Caco-2 (cell line): ENCODE data around the gene NTRK2. TPM values are rescaled to one million over a fixed set of nuclear protein-coding genes. Genes with fewer than 3 reads are reported as not detected.

Source experiments
- BruUV-seq: library from RNA; stranded (reverse); fragments of 400-500 nt; replicated peaks from 2 replicates; lab custom pipeline; 2021; lab: Mats Ljungman, UMichigan
- CTCF ChIA-PET: fragments of 300-600 bp; sonication (Branson Sonifier 250); formaldehyde crosslinking; loops from one replicate; lab custom pipeline; 2022; ENCODE audit warnings: antibody characterized with exemption; lab: Charles Lee
- POLR2A ChIA-PET: fragments of 300-600 bp; sonication (Branson Sonifier 250); formaldehyde crosslinking; loops from one replicate; lab custom pipeline; 2022; ENCODE audit warnings: antibody characterized with exemption; lab: Charles Lee
- DNase-seq, 2 experiments: peaks; one replicate each; pipeline versions ENCODE4 v3.0.0 to v3.0.0-alpha.2; 2020 to 2022
- H3K27me3 ChIP-seq: replicated peaks from 2 replicates; pipeline ENCODE4 v1.6.0; 2011; ENCODE audit warnings: low read length; ENCODE audit not compliant: control insufficient read depth, insufficient read depth
- H3K36me3 ChIP-seq: 2 replicates; pipeline ENCODE4 v1.5.1; 2011; ENCODE audit warnings: low read length; ENCODE audit not compliant: control insufficient read depth, insufficient read depth
- H3K4me1 ChIP-seq: fragments of 250-450 bp; sonication (Bioruptor Pico); 2 replicates; pipeline ENCODE4 v1.5.1; 2020; ENCODE audit warnings: mild to moderate bottlenecking
- H3K4me3 ChIP-seq: 2 replicates; pipeline ENCODE4 v1.5.1; 2011; ENCODE audit warnings: low read depth, mild to moderate bottlenecking, control low read depth, low read length
- H3K9me3 ChIP-seq: fragments of 250-450 bp; sonication (Bioruptor Pico); 2 replicates; pipeline ENCODE4 v1.5.1; 2020; ENCODE audit warnings: mild to moderate bottlenecking, moderate library complexity
- H3K27ac Mint-ChIP-seq: one replicate; pipeline ENCODE4 v1.8.0; 2022; ENCODE audit warnings: mixed read lengths; ENCODE audit not compliant: unreplicated experiment
- H3K27me3 Mint-ChIP-seq: one replicate; pipeline ENCODE4 v1.8.0; 2022; ENCODE audit warnings: mixed read lengths; ENCODE audit not compliant: insufficient read depth, unreplicated experiment
- H3K36me3 Mint-ChIP-seq: one replicate; pipeline ENCODE4 v1.8.0; 2022; ENCODE audit warnings: mild to moderate bottlenecking, mixed read lengths; ENCODE audit not compliant: insufficient read depth, unreplicated experiment
- H3K4me1 Mint-ChIP-seq: one replicate; pipeline ENCODE4 v1.8.0; 2022; ENCODE audit warnings: low read depth, mixed read lengths; ENCODE audit not compliant: unreplicated experiment
- H3K4me3 Mint-ChIP-seq: one replicate; pipeline ENCODE4 v1.8.0; 2022; ENCODE audit warnings: mild to moderate bottlenecking, moderate library complexity, mixed read lengths; ENCODE audit not compliant: unreplicated experiment
- H3K9me3 Mint-ChIP-seq: one replicate; pipeline ENCODE4 v1.8.0; 2022; ENCODE audit warnings: mixed read lengths; ENCODE audit not compliant: unreplicated experiment
- CTCF ChIP-seq, 2 experiments: fragments of 200-600 bp in 1 of 2; IDR thresholded peaks; 1 replicate in 1 of 2; 2 replicates in 1 of 2; pipeline versions ENCODE4 v1.5.1 to v1.8.0; 2011 to 2022; ENCODE audit warnings: antibody characterized with exemption in 1 of 2, control low read depth in 1 of 2, inconsistent platforms in 1 of 2, low read depth in 1 of 2, low read length in 1 of 2, mild to moderate bottlenecking in 1 of 2, moderate library complexity in 1 of 2; ENCODE audit not compliant: insufficient read depth in 1 of 2, severe bottlenecking in 1 of 2, unreplicated experiment in 1 of 2
- intact Hi-C: fragments of 100-400 bp; cut with micrococcal nuclease; formaldehyde crosslinking; loops from one replicate; pipeline ENCODE4 v1.10.0; 2022; ENCODE audit not compliant: unreplicated experiment
- total RNA-seq: library from RNA; stranded (reverse); gene quantifications from 2 replicates; pipeline ENCODE4 v1.2.3, GENCODE V29; 2022

The NTRK2 gene
- total RNA-seq, 1 experiment from 2014 or later = not detected

DNA sequence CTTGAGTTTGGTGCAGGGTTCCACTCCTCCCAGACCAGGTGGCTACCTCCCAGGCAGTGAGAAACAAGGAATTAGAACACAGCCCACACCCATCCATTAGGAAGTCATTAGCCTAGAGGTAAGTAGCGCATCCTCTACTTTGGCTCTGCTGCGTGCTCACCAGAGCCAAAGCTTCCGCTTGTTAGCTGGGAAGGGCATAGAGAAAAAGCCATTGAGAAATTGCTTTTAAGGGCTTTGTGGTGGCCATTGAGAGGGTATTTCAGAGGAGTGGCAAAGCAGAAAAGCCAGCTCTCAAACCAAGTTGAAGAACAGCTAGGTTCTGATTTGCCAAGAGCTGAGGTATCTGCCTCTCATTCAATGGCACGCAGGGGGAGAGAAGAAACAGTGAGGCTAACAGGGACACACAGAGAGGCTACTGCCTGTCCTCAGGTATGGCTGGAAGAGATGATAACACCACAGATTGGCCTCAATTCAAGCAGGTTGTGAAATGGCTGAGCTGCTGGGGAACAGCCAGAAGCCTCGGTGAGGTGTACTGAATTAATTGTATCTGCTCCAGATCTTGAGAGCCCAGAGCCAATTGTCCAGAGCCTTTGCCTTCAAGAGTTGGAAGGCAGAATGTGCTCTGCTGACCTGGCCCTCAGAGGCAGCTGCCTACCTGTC, 119.4 kb downstream of the NTRK2 start:
- no peak for TF ChIP-seq CTCF (IDR thresholded peaks at IDR 0.05; ENCODE audit: insufficient read depth in 1 of 2, low read depth in 1 of 2, low read length in 1 of 2, severe bottlenecking in 1 of 2, unreplicated experiment in 1 of 2)
- POLR2A ChIA-PET = no interaction called here
- CTCF ChIA-PET = no interaction called here
- intact Hi-C loops = loop anchor here (10.0 kb wide), 1 partner anchor 94 kb away; no protein-coding TSS in a partner anchor
- no peaks in the 10 kb centered on the region for H3K9me3 Mint-ChIP-seq
- Histone ChIP-seq H3K4me1 (no peaks in the 10 kb centered on the region), H3K36me3 (no peaks in the 10 kb centered on the region), H3K27me3 (no peaks in the 10 kb centered on the region), H3K4me3 (no peak overlapping the region), H3K9me3 (no peaks in the 10 kb centered on the region)
- no peak overlapping the region for H3K4me3 Mint-ChIP-seq
- peaks cover 3% of the 10 kb centered on the region for H3K27me3 Mint-ChIP-seq
- H3K4me1 Mint-ChIP-seq = no peaks in the 10 kb centered on the region
- no peak overlapping the region for H3K27ac Mint-ChIP-seq
- no TSS peak for BruUV-seq
- DNase-seq = no peak
- H3K36me3 Mint-ChIP-seq = no peaks in the 10 kb centered on the region

DNA sequence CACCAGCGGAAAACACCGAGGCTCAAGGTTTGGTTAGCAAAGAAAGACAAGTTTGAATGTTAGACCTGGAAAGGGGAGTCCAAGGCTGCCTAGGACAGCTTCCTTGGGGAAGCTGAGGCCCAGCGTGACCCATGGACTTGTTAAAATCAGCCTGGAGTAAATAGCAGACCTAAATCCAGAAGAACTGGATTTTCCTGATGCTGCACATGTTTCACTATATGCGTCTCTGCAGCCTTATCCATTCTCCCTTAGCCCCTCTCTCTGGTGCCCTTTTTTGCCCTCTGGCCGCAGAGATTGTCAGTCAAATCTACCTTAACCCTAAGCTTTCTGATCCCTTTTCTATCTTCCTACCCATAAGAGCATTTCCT, 119.9 kb downstream of the NTRK2 start:
- Mint-ChIP-seq H3K27me3 (peaks cover 3% of the 10 kb centered on the region), H3K4me1 (no peaks in the 10 kb centered on the region), H3K9me3 (no peaks in the 10 kb centered on the region), H3K36me3 (no peaks in the 10 kb centered on the region), H3K4me3 (no peak overlapping the region), H3K27ac (no peak overlapping the region)
- ChIA-PET CTCF (no interaction called here), POLR2A (no interaction called here)
- Histone ChIP-seq H3K36me3 (no peaks in the 10 kb centered on the region), H3K27me3 (no peaks in the 10 kb centered on the region), H3K9me3 (no peaks in the 10 kb centered on the region), H3K4me3 (no peak overlapping the region), H3K4me1 (no peaks in the 10 kb centered on the region)
- intact Hi-C loops = loop anchor here (10.0 kb wide), 1 partner anchor 95 kb away; no protein-coding TSS in a partner anchor
- BruUV-seq = no TSS peak
- no peak for DNase-seq
- no peak for TF ChIP-seq CTCF (IDR thresholded peaks at IDR 0.05; ENCODE audit: insufficient read depth in 1 of 2, low read depth in 1 of 2, low read length in 1 of 2, severe bottlenecking in 1 of 2, unreplicated experiment in 1 of 2)

- H3K4me1 Mint-ChIP-seq = no peaks in the 10 kb centered on the region
- H3K27ac Mint-ChIP-seq = no peak overlapping the region
- DNase-seq = no peak
Measured at GRCh38 chr9:84791643-84792042, 122.1 kb downstream of the NTRK2 start.

More at GRCh38 chr9:84791643-84792042, 122.1 kb downstream of the NTRK2 start:
- BruUV-seq = no TSS peak
- Mint-ChIP-seq H3K9me3 (no peaks in the 10 kb centered on the region), H3K4me3 (no peak overlapping the region), H3K36me3 (no peaks in the 10 kb centered on the region), H3K27me3 (peaks cover 7% of the 10 kb centered on the region)
- Histone ChIP-seq H3K27me3 (no peaks in the 10 kb centered on the region), H3K4me1 (no peaks in the 10 kb centered on the region), H3K36me3 (no peaks in the 10 kb centered on the region), H3K4me3 (no peak overlapping the region), H3K9me3 (no peaks in the 10 kb centered on the region)
- TF ChIP-seq CTCF (IDR thresholded peaks at IDR 0.05; ENCODE audit: insufficient read depth in 1 of 2, low read depth in 1 of 2, low read length in 1 of 2, severe bottlenecking in 1 of 2, unreplicated experiment in 1 of 2) = no peak
- intact Hi-C loops = no loop called here
- ChIA-PET POLR2A (no interaction called here), CTCF (no interaction called here)
